DND-41 (cell line): ENCODE results near the gene SRD5A2.

Source experiments
- CTCF ChIP-seq: IDR thresholded peaks from 2 replicates; pipeline ENCODE4 v1.5.1; 2012; ENCODE audit warnings: borderline replicate concordance, low read length, moderate library complexity, mild to moderate bottlenecking; ENCODE audit not compliant: poor library complexity, severe bottlenecking; ENCODE audit errors: extremely low read depth
- EZH2 ChIP-seq: IDR thresholded peaks from 3 replicates; pipeline ENCODE4 v1.6.1; 2012; ENCODE audit warnings: borderline replicate concordance, low read depth, mild to moderate bottlenecking, moderate library complexity, low read length, inconsistent platforms; ENCODE audit not compliant: severe bottlenecking

- TF ChIP-seq CTCF (no peak), EZH2 (no peak)
Observed at GRCh38 chr2:31526946-31527732, 53.6 kb downstream of the SRD5A2 start.
